ENCODE data around the gene LNX1. TPM values are rescaled to one million over a fixed set of nuclear protein-coding genes. Genes with fewer than 3 reads are reported as not detected.

LNX1 gene
- total RNA-seq, 4 donors from 2014 or later: 4.8 to 12.6 (median 6.6) TPM

GRCh38 chr4:53572600-53572994 lies 18.7 kb downstream of the LNX1 start:
- Histone ChIP-seq H3K4me1 (peaks cover 0 to 4% (median 0%) of the 10 kb centered on the region in 4 donors), H3K27ac (no peak overlapping the region), H3K4me3 (no peak overlapping the region), H3K9me3 (no peaks in the 10 kb centered on the region), H3K27me3 (no peaks in the 10 kb centered on the region), H3K36me3 (no peaks in the 10 kb centered on the region)
- TF ChIP-seq POLR2A (IDR thresholded peaks at IDR 0.05) (no peak), EP300 (IDR thresholded peaks at IDR 0.05) (no peak)
- TF ChIP-seq, protein P1, sequence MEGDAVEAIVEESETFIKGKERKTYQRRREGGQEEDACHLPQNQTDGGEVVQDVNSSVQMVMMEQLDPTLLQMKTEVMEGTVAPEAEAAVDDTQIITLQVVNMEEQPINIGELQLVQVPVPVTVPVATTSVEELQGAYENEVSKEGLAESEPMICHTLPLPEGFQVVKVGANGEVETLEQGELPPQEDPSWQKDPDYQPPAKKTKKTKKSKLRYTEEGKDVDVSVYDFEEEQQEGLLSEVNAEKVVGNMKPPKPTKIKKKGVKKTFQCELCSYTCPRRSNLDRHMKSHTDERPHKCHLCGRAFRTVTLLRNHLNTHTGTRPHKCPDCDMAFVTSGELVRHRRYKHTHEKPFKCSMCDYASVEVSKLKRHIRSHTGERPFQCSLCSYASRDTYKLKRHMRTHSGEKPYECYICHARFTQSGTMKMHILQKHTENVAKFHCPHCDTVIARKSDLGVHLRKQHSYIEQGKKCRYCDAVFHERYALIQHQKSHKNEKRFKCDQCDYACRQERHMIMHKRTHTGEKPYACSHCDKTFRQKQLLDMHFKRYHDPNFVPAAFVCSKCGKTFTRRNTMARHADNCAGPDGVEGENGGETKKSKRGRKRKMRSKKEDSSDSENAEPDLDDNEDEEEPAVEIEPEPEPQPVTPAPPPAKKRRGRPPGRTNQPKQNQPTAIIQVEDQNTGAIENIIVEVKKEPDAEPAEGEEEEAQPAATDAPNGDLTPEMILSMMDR (IDR thresholded peaks at IDR 0.05): no peak
- no peak for DNase-seq (ENCODE audit: low spot score in 2 of 2)
- 66 to 72% methylated on average over 2 of the region's 2 CpGs for WGBS, 2 donors

DNA sequence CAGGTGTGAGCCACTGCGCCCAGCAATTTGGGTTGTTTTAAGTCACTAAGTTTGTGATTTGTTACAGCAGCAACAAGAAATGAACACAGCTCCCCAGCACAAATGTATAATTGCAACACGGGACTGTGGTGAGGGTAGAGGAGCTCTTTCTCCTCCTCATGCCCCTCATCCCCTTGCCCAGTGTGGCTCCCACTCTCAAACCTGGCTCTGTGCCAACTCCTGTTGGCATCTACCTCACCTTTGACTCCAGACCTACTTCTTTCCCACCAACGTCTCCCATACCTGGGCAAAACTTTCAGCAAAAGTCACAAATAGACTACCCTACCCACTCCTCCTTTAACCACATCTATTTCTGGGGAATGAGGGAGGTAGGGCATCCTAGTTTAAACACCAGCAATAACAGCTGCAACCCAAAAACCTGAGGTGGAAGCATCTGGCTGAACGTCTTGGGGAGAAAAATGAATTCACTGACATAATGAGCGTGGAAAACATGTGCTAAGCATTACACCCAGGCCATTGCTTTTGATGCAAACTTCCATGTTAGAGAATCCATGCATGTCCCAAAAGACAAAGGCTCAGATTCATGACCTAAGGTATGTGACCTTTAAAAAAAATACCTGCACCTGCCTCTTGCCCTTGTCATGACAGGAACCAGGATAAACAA lies 19.2 kb downstream of the LNX1 start:
- DNase-seq (ENCODE audit: low spot score in 2 of 2): no peak
- Histone ChIP-seq H3K27ac (no peak overlapping the region), H3K9me3 (no peaks in the 10 kb centered on the region), H3K4me1 (peaks cover 0 to 4% (median 0%) of the 10 kb centered on the region in 4 donors), H3K4me3 (no peak overlapping the region), H3K36me3 (no peaks in the 10 kb centered on the region), H3K27me3 (no peaks in the 10 kb centered on the region)
- 78 to 86% methylated on average over 5 of the region's 5 CpGs for WGBS, 2 donors
- TF ChIP-seq POLR2A (IDR thresholded peaks at IDR 0.05) (no peak), EP300 (IDR thresholded peaks at IDR 0.05) (no peak)
- TF ChIP-seq, protein P1 (IDR thresholded peaks at IDR 0.05): no peak

GRCh38 chr4:53563824-53564223 lies 27.5 kb downstream of the LNX1 start:
- WGBS, 2 donors: 80 to 85% methylated on average over 4 of the region's 4 CpGs
- Histone ChIP-seq H3K4me3 (no peak overlapping the region), H3K27ac (no peak overlapping the region), H3K4me1 (no peaks in the 10 kb centered on the region), H3K27me3 (no peaks in the 10 kb centered on the region), H3K9me3 (no peaks in the 10 kb centered on the region), H3K36me3 (no peaks in the 10 kb centered on the region)
- no peak for DNase-seq (ENCODE audit: low spot score in 2 of 2)
- no peak for TF ChIP-seq POLR2A (IDR thresholded peaks at IDR 0.05)
- TF ChIP-seq, protein P1 (IDR thresholded peaks at IDR 0.05): no peak
- no peak for TF ChIP-seq EP300 (IDR thresholded peaks at IDR 0.05)

DNA sequence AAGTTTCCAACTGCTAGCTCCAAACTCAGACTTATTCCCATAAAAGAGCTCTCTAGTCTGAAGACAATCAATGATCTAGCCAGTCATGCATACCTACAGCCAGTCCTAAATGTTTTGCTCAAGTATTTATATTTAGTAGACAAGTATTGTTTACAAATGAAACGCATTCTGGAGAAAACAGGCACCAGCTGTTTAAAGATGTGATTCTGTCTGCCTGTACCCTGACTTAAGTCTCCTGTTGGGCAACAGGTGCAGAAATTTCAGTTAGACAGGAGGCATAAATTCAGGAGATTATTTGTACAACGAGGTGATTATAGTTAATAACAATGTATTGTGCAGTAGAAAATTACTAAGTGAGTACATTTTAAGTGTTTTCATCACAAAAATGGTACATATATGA lies 28.9 kb downstream of the LNX1 start:
- H3K4me1 ChIP-seq: no peaks in the 10 kb centered on the region
- DNase-seq (ENCODE audit: low spot score in 2 of 2): no peak
- no peaks in the 10 kb centered on the region for H3K36me3 ChIP-seq
- TF ChIP-seq EP300 (IDR thresholded peaks at IDR 0.05) (no peak), POLR2A (IDR thresholded peaks at IDR 0.05) (no peak)
- TF ChIP-seq, protein P1 (IDR thresholded peaks at IDR 0.05): no peak
- no peak overlapping the region for H3K4me3 ChIP-seq
- no peak overlapping the region for H3K27ac ChIP-seq
- 81 to 87% methylated on average over 2 of the region's 2 CpGs for WGBS, 2 donors
- no peaks in the 10 kb centered on the region for H3K9me3 ChIP-seq
- H3K27me3 ChIP-seq: no peaks in the 10 kb centered on the region

- no peak overlapping the region for H3K27ac ChIP-seq
- peaks cover 0 to 5% (median 0%) of the 10 kb centered on the region in 4 donors for H3K4me1 ChIP-seq
Measured at GRCh38 chr4:53559021-53559620, 32.2 kb downstream of the LNX1 start.

More at GRCh38 chr4:53559021-53559620, 32.2 kb downstream of the LNX1 start:
- Histone ChIP-seq H3K9me3 (no peaks in the 10 kb centered on the region), H3K27me3 (no peaks in the 10 kb centered on the region), H3K36me3 (no peaks in the 10 kb centered on the region), H3K4me3 (no peak overlapping the region)
- WGBS, 2 donors: 77 to 82% methylated on average over 3 of the region's 3 CpGs
- TF ChIP-seq, protein P1 (IDR thresholded peaks at IDR 0.05): no peak
- TF ChIP-seq EP300 (IDR thresholded peaks at IDR 0.05) (no peak), POLR2A (IDR thresholded peaks at IDR 0.05) (no peak)
- DNase-seq (ENCODE audit: low spot score in 2 of 2): no peak

All from tibial nerve (tissue), 4 donors.